ENCODE data around the gene TNFRSF21.
A peak's percentile ranks its signal among the peaks of the same experiment; 100 is the strongest.

The TNFRSF21 gene

DNA sequence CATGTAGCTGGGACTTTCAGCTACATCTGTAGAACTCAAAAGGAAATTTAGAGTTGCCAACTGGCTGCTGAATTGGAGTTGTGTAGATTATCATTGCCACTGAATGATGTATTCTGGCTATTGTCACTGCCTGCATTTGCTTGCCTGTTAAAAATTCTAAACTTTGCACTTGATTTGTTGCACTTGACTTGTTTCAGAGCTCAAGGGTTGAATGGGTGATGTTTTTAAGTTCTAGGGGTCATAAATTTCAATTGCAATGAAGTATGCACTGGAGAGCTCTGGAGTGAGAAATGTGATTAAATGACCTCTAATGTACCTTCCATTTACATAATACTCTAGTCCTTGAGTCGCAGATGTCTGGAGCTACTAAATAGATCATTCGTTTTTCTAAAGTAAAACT is 102.4 kb downstream of the TNFRSF21 start:
- Histone ChIP-seq H3K27me3 (no peaks in the 10 kb centered on the region), H3K4me2 (no peak overlapping the region), H3K27ac (no peak overlapping the region), H3K9me3 (peaks cover 7% of the 10 kb centered on the region; the same call in 1 of the 2 replicates), H4K20me1 (no peaks in the 10 kb centered on the region), H3K4me1 (peaks cover 22% of the 10 kb centered on the region), H3K9ac (no peak overlapping the region), H3K36me3 (no peaks in the 10 kb centered on the region), H3K4me3 (no peak overlapping the region)
- no peak for TF ChIP-seq Cebpa-rat (IDR thresholded peaks at IDR 0.05)

DNA sequence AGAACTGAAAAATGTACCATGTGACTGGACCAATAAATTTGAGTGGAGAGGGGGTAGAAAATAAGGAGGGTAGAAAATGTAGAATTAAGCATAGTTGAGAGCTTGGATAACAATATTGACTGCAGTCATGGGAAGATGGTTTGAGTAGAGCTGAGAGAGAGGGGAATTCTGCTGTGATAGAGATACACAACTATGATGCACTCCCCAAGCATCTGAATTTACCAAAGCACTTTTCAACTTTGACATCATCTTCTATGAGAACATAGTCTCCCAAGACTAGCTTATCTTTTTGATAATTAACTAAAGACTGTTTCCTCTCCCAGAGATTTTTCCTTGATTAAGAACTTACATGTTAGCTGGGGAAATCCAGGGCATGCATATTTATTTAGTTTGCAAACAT is 103.1 kb downstream of the TNFRSF21 start:
- H3K9ac ChIP-seq: no peak overlapping the region
- no peaks in the 10 kb centered on the region for H3K36me3 ChIP-seq
- H3K9me3 ChIP-seq: peaks cover 5% of the 10 kb centered on the region; the same call in 1 of the 2 replicates
- H3K4me3 ChIP-seq: no peak overlapping the region
- peaks cover 22% of the 10 kb centered on the region for H3K4me1 ChIP-seq
- H3K4me2 ChIP-seq: no peak overlapping the region
- H3K27me3 ChIP-seq: no peaks in the 10 kb centered on the region
- H4K20me1 ChIP-seq: no peaks in the 10 kb centered on the region
- no peak for TF ChIP-seq Cebpa-rat (IDR thresholded peaks at IDR 0.05)
- no peak overlapping the region for H3K27ac ChIP-seq

GRCh38 chr6:47203938-47204611 is 105.6 kb downstream of the TNFRSF21 start:
- H3K27ac ChIP-seq: 0 out of 2 replicates have a peak overlapping the region, but pooled peaks have one; percentile 3
- no peak for TF ChIP-seq Cebpa-rat (IDR thresholded peaks at IDR 0.05)
- H3K4me1 ChIP-seq: peaks cover 22% of the 10 kb centered on the region
- H3K27me3 ChIP-seq: no peaks in the 10 kb centered on the region
- peak overlapping the region; percentile 38; the same call in 1 of the 2 replicates for H3K4me2 ChIP-seq
- no peak overlapping the region for H3K9ac ChIP-seq
- no peaks in the 10 kb centered on the region for H3K9me3 ChIP-seq
- H3K36me3 ChIP-seq: no peaks in the 10 kb centered on the region
- no peak overlapping the region for H3K4me3 ChIP-seq
- no peaks in the 10 kb centered on the region for H4K20me1 ChIP-seq

DNA sequence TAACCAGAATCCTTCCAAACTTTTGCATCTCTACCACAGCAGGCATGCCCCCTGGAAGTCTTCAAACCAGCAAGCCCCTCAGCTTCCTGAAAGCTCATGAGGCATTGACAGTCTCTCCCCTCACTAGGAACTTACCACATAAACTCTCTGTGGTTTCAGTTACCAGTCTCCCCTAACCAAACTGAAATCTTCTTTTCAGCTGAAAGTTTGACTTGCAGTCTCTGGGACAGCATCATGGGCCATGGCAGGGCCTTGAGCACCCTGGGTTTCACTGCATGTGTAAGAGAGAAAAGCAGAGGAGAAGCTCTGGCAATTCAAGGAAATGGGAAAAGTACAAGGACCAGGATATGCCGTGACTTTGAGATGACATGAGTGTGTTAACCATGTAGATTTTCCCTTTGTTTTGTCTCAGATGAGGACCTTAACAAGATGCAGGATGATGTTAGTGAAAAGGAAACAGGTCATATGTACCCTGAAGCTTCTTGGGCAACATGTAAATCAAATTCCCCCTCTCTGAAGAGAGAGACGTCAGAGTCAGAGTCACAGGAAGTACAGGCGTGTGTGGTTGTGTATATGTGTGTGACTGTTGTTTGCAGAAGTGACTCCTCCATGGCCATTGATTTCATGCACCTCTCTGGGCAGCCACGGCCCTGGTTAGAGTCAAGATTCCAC is 106.3 kb downstream of the TNFRSF21 start:
- peaks cover 22% of the 10 kb centered on the region for H3K4me1 ChIP-seq
- 0 out of 2 replicates have a peak overlapping the region, but pooled peaks have one; percentile 3 for H3K27ac ChIP-seq
- no peak overlapping the region for H3K4me3 ChIP-seq
- no peaks in the 10 kb centered on the region for H3K36me3 ChIP-seq
- no peaks in the 10 kb centered on the region for H4K20me1 ChIP-seq
- H3K9ac ChIP-seq: no peak overlapping the region
- no peaks in the 10 kb centered on the region for H3K9me3 ChIP-seq
- no peak for TF ChIP-seq Cebpa-rat (IDR thresholded peaks at IDR 0.05)
- H3K27me3 ChIP-seq: no peaks in the 10 kb centered on the region
- peak overlapping the region; percentile 38 for H3K4me2 ChIP-seq

GRCh38 chr6:47202644-47203205 is 107.0 kb downstream of the TNFRSF21 start:
- Histone ChIP-seq H3K36me3 (no peaks in the 10 kb centered on the region), H3K27ac (no peak overlapping the region), H3K4me2 (peak overlapping the region; percentile 38; the same call in 1 of the 2 replicates), H3K4me1 (peaks cover 28% of the 10 kb centered on the region), H4K20me1 (no peaks in the 10 kb centered on the region), H3K27me3 (no peaks in the 10 kb centered on the region), H3K9ac (no peak overlapping the region), H3K9me3 (no peaks in the 10 kb centered on the region), H3K4me3 (no peak overlapping the region)
- TF ChIP-seq Cebpa-rat (IDR thresholded peaks at IDR 0.05): no peak

GRCh38 chr6:47200536-47201334 is 109.0 kb downstream of the TNFRSF21 start:
- Histone ChIP-seq H3K27me3 (no peaks in the 10 kb centered on the region), H3K27ac (no peak overlapping the region), H3K4me2 (no peak overlapping the region), H3K36me3 (no peaks in the 10 kb centered on the region), H3K4me3 (no peak overlapping the region), H3K9me3 (no peaks in the 10 kb centered on the region), H3K4me1 (peaks cover 33% of the 10 kb centered on the region), H4K20me1 (no peaks in the 10 kb centered on the region), H3K9ac (no peak overlapping the region)
- no peak for TF ChIP-seq Cebpa-rat (IDR thresholded peaks at IDR 0.05)

- Histone ChIP-seq H3K4me1 (peaks cover 13% of the 10 kb centered on the region), H3K27me3 (no peaks in the 10 kb centered on the region), H3K27ac (no peak overlapping the region), H3K9me3 (no peaks in the 10 kb centered on the region), H4K20me1 (no peaks in the 10 kb centered on the region), H3K4me2 (peak overlapping the region; percentile 61), H3K9ac (no peak overlapping the region), H3K36me3 (no peaks in the 10 kb centered on the region), H3K4me3 (no peak overlapping the region)
- TF ChIP-seq Cebpa-rat (IDR thresholded peaks at IDR 0.05): no peak
These were observed 111.7 kb downstream of the TNFRSF21 start for GRCh38 chr6:47197682-47198640.

GRCh38 chr6:47196113-47196512 is 113.6 kb downstream of the TNFRSF21 start:
- no peak for TF ChIP-seq Cebpa-rat (IDR thresholded peaks at IDR 0.05)
- H4K20me1 ChIP-seq: no peaks in the 10 kb centered on the region
- H3K36me3 ChIP-seq: no peaks in the 10 kb centered on the region

More at GRCh38 chr6:47196113-47196512, 113.6 kb downstream of the TNFRSF21 start:
- no peak overlapping the region for H3K4me3 ChIP-seq
- peaks cover 11% of the 10 kb centered on the region; the same call in 1 of the 2 replicates for H3K4me1 ChIP-seq
- H3K9ac ChIP-seq: no peak overlapping the region
- H3K27ac ChIP-seq: no peak overlapping the region
- H3K4me2 ChIP-seq: no peak overlapping the region
- H3K27me3 ChIP-seq: no peaks in the 10 kb centered on the region
- H3K9me3 ChIP-seq: no peaks in the 10 kb centered on the region

Data from BLaER1 (cell line).